Heart right ventricle (tissue), 16 donors: ENCODE results near the gene TMEM167B. TPM values are rescaled to one million over a fixed set of nuclear protein-coding genes. Genes with fewer than 3 reads are reported as not detected.

Experiments
- ATAC-seq, 8 donors: fragments of 200-7000 bp; cut with Tn5 transposase; one replicate each; pipeline ENCODE4 v1.9.1; 2020; ENCODE audit warnings: mild to moderate bottlenecking in 8 of 8, moderate library complexity in 8 of 8, moderate number of reproducible peaks in 1 of 8
- DNase-seq, 2 donors: peaks; one replicate each; pipeline ENCODE4 v3.0.0-alpha.2; 2020
- H3K27ac ChIP-seq, 10 donors: fragments of 200-600 bp; sonication (generic) in 2 of 10; one replicate each; pipeline versions ENCODE4 v1.5.0 to v1.8.0; 2020 to 2022; ENCODE audit warnings: mild to moderate bottlenecking in 3 of 10
- H3K27me3 ChIP-seq, 7 donors: fragments of 200-600 bp; one replicate each; pipeline ENCODE4 v1.8.0; 2021 to 2022; ENCODE audit warnings: mild to moderate bottlenecking in 2 of 7
- H3K36me3 ChIP-seq, 9 donors: fragments of 200-600 bp; sonication (generic) in 1 of 9; one replicate each; pipeline versions ENCODE4 v1.5.0 to v1.8.0; 2020 to 2022; ENCODE audit warnings: mild to moderate bottlenecking in 2 of 9
- H3K4me1 ChIP-seq, 9 donors: fragments of 200-600 bp; sonication (generic) in 1 of 9; one replicate each; pipeline versions ENCODE4 v1.5.0 to v1.8.0; 2020 to 2022; ENCODE audit warnings: mild to moderate bottlenecking in 4 of 9
- H3K4me3 ChIP-seq, 10 donors: fragments of 200-600 bp; sonication (generic) in 2 of 10; one replicate each; pipeline versions ENCODE4 v1.5.0 to v1.8.0; 2020 to 2022; ENCODE audit warnings: mild to moderate bottlenecking in 7 of 10, moderate library complexity in 2 of 10
- H3K9me3 ChIP-seq, 11 donors: fragments of 200-600 bp in 10 of 11; sonication (generic) in 2 of 11; one replicate each; pipeline versions ENCODE4 v1.5.0 to v1.8.0; 2013 to 2022; ENCODE audit warnings: mild to moderate bottlenecking in 2 of 11, control low read depth in 1 of 11, moderate library complexity in 1 of 11
- CTCF ChIP-seq, 9 donors: fragments of 200-600 bp; sonication (generic) in 2 of 9; IDR thresholded peaks; one replicate each; pipeline versions ENCODE4 v1.5.0 to v1.8.0; 2021 to 2022; ENCODE audit warnings: antibody characterized with exemption in 9 of 9, mild to moderate bottlenecking in 5 of 9, moderate library complexity in 1 of 9
- WGBS, 2 donors: extraction: QIAGEN DNeasy Blood & Tissue Kit; methylation state at CpG; one replicate each; pipeline ENCODE4 v1.1.7; 2013; ENCODE audit warnings: inconsistent platforms in 1 of 2; 5-methylcytosine and 5-hydroxymethylcytosine counted together
- intact Hi-C, 10 donors: fragments of 100-400 bp; cut with DNase I; formaldehyde crosslinking; loops; one replicate each; pipeline versions ENCODE4 v1.11.1 to v1.14.2; 2022
- polyA plus RNA-seq, 2 donors: library from polyadenylated mRNA; stranded (reverse); fragments of 200-250 nt; gene quantifications; one replicate each; pipeline ENCODE4 v1.2.3, GENCODE V29; 2013
- total RNA-seq, 10 donors: library from RNA; stranded (reverse); fragmentation: NEBNext Ultra II Directional in 3 of 10; extraction: Animal tissue kit (Norgen Biotek cat#: 25700) in 3 of 10; gene quantifications; one replicate each; pipeline versions ENCODE4 v1.2.1 to v1.2.4, GENCODE V29; 2021 to 2023
- donor health status: Arrhythmogenic right ventricular cardiomyopathy.
- donor health status: ischemic (EF 13 %, LVEDD 7.1; RV severe dilation, severe dysfunction).
- donor health status: healthy with polysubstance abuse.
- donor health status: DM: no; HTN: yes; CAD: no.
- donor health status: DM: no; HTN: no; CAD: no.
- donor health status: ischemic (EF 25% LVEDD 6.9; RV normal size, moderate dysfunction).
- donor health status: ischemic (EF 25% LVEDD 5.7; RV mildly dilated, moderate dysfunction).
- donor health status: healthy.
- donor health status: DM: yes; HTN: yes; CAD: no.
- donor health status: Ischemic cardiomyopathy.
- donor health status: ischemic (EF 35%, LVEDD 5.7; RV mildly dilated, moderate dysfunction).
- donor health status: nonischemic (EF 11% LVEDD 7.7; RV severe dilation, severe dysfunction).
- donor health status: DM: yes; HTN: yes; CAD: no.
- donor health status: PGD.
- donor health status: ischemic (EF 29% LVEDD 5.4; RV normal size, mild dysfunction).
- donor health status: nonischemic (EF 23%, LVEDD 6.1; RV moderate dilation, normal function).

Gene TMEM167B
- total and polyA plus RNA-seq, 12 donors: 12.0 to 52.9 (median 40.5) TPM

GRCh38 chr1:109115685-109116084, 25.1 kb downstream of the TMEM167B start:
- no peaks in the 10 kb centered on the region for H3K9me3 ChIP-seq
- 95 to 96% methylated on average over 2 of the region's 2 CpGs for WGBS, 2 donors
- ATAC-seq: no peak
- no peak overlapping the region for H3K4me3 ChIP-seq
- no peaks in the 10 kb centered on the region for H3K36me3 ChIP-seq
- DNase-seq: no peak
- no peak overlapping the region for H3K27ac ChIP-seq
- peaks cover 7 to 48% (median 38%) of the 10 kb centered on the region in 7 donors for H3K27me3 ChIP-seq
- peaks cover 2 to 33% (median 22%) of the 10 kb centered on the region in 9 donors for H3K4me1 ChIP-seq
- intact Hi-C loops: loop anchor here in 4 of 10 donors (10.0 kb wide), 2 partner anchors 79 to 151 kb away; partner anchors contain the start of gene CLCC1 (in 3 of the 4)
- TF ChIP-seq CTCF (IDR thresholded peaks at IDR 0.05): no peak

- Histone ChIP-seq H3K27ac (no peak overlapping the region), H3K36me3 (no peaks in the 10 kb centered on the region), H3K4me3 (no peak overlapping the region), H3K9me3 (no peaks in the 10 kb centered on the region), H3K27me3 (peaks cover 7 to 48% (median 38%) of the 10 kb centered on the region in 7 donors), H3K4me1 (peaks cover 2 to 33% (median 22%) of the 10 kb centered on the region in 9 donors)
- DNase-seq (no peak), ATAC-seq (no peak)
- no peak for TF ChIP-seq CTCF (IDR thresholded peaks at IDR 0.05)
- intact Hi-C loops: loop anchor here in 4 of 10 donors (10.0 kb wide), 2 partner anchors 79 to 151 kb away; partner anchors contain the start of gene CLCC1 (in 3 of the 4)
- 84 to 93% methylated on average over 1 of the region's 1 CpG for WGBS, 2 donors
These were observed 25.7 kb downstream of the TMEM167B start for GRCh38 chr1:109116286-109116685.

GRCh38 chr1:109118089-109118488, 27.5 kb downstream of the TMEM167B start:
- no peak for TF ChIP-seq CTCF (IDR thresholded peaks at IDR 0.05)
- H3K4me3 ChIP-seq: no peak overlapping the region
- H3K9me3 ChIP-seq: no peaks in the 10 kb centered on the region
- no peaks in the 10 kb centered on the region for H3K36me3 ChIP-seq
- intact Hi-C loops: loop anchor here in 4 of 10 donors (10.0 kb wide), 2 partner anchors 77 to 153 kb away; partner anchors contain the start of gene CLCC1 (in 3 of the 4)
- DNase-seq (no peak), ATAC-seq (no peak)
- WGBS, 2 donors: 79 to 84% methylated on average over 3 of the region's 3 CpGs
- H3K27ac ChIP-seq: no peak overlapping the region
- H3K27me3 ChIP-seq: peaks cover 7 to 48% (median 38%) of the 10 kb centered on the region in 7 donors
- H3K4me1 ChIP-seq: peaks cover 2 to 15% (median 11%) of the 10 kb centered on the region in 9 donors

DNA sequence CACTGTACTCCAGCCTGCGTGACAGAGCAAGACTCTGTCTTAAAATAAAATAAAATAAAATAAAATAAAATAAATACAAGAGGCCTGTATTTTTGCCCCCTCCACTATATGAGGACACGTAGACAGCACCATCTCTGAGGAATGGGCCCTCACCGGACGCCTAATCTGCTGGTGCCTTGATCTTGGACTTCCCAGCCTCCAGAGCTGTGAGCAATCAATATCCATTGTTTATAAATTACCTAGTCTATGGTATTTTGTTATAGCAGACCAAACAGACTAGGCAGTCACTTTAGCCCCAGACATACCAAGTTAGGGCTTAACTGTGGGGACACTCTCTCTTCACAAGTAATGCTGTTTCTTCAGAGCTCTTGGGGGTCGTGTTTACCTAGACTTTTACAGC, 29.8 kb downstream of the TMEM167B start:
- intact Hi-C loops: no loop called here
- ATAC-seq: no peak
- H3K4me1 ChIP-seq: no peaks in the 10 kb centered on the region
- no peak overlapping the region for H3K4me3 ChIP-seq
- 93% methylated on average over 5 of the region's 5 CpGs for WGBS, 2 donors
- H3K27me3 ChIP-seq: peaks cover 0 to 27% (median 17%) of the 10 kb centered on the region in 7 donors
- no peak for DNase-seq
- no peaks in the 10 kb centered on the region for H3K9me3 ChIP-seq
- H3K36me3 ChIP-seq: no peaks in the 10 kb centered on the region
- TF ChIP-seq CTCF (IDR thresholded peaks at IDR 0.05): no peak
- no peak overlapping the region for H3K27ac ChIP-seq
